ENCODE results near the gene RANBP1. TPM values are rescaled to one million over a fixed set of nuclear protein-coding genes. Genes with fewer than 3 reads are reported as not detected.

RANBP1 gene
- total and polyA plus RNA-seq, 2 of the 4 experiments (the other 2 are of a cell fraction) = 173 to 376 TPM

DNA sequence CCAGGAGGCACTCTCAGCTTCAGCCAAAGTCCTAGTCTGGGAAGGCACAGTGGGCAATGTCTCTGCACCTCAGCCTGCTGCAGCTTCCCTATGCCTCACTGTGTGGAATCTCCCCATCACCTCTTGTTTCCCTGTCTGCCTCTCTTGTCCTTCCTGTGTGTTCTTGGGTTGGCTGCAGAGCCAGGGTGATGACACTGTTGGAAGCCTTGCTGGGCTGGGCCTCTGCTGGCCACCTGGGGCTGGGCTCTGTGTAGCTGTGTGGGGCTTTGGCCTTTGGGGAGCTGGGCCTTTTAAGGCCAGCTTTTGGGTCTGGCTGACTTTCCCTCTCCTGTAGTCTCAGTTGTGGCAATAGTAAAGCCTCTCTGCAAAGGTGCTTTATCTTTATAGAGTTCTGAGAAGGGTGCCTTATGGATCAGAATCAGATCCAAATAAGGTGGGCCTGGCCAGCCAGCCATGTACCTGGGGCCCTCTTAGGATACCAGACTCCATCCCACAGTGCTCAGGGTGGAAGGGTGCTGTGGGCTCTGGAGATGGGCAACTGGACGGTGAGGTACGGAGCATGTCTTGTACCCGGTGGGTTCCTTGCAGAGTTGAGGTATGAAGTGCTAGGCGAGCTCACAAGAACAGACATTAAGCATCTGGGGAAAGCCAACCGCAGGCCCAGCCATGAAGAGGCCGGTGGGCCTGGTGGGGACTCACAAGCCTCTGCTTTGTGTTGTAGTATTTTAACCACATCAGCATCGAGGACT lies 10.3 kb upstream of the RANBP1 start:
- Histone ChIP-seq H2AK5ac (ENCODE audit: low read depth, low read length) (no peak overlapping the region), H2BK120ac (ENCODE audit: low read depth, low read length) (no peak overlapping the region), H3K9me1 (ENCODE audit: insufficient read depth, low read length) (no peaks in the 10 kb centered on the region), H4K91ac (ENCODE audit: insufficient read depth, low read depth, low read length) (no peak overlapping the region), H2AK9ac (replicated peaks; ENCODE audit: low read depth, low read length, poor library complexity) (peak overlapping the region; percentile 53), H3K4ac (ENCODE audit: low read depth, low read length) (no peak overlapping the region), H3K79me1 (ENCODE audit: low read depth in 1 of 2, low read length in 2 of 2) (peaks cover 17 to 56% of the 10 kb centered on the region in 2 experiments), H2BK20ac (ENCODE audit: low read depth, low read length) (no peak overlapping the region), H2BK15ac (ENCODE audit: low read depth, low read length) (no peak overlapping the region), H2AFZ (replicated peaks; ENCODE audit: low read length, poor library complexity) (peak overlapping the region; percentile 21), H3K23ac (ENCODE audit: low read depth, low read length) (no peak overlapping the region), H3K4me3 (ENCODE audit: insufficient read depth, low read depth, low read length) (no peak overlapping the region), H3K27ac (ENCODE audit: insufficient read depth, low read length) (no peak overlapping the region), H3K14ac (replicated peaks; ENCODE audit: low read depth, low read length) (no peak overlapping the region), H3K4me1 (ENCODE audit: control insufficient read depth, insufficient read depth, low read length) (no peaks in the 10 kb centered on the region), H2BK5ac (ENCODE audit: low read depth, low read length, poor library complexity, severe bottlenecking) (no peak overlapping the region), H3K36me3 (ENCODE audit: control insufficient read depth, insufficient read depth, low read length) (peaks cover 76% of the 10 kb centered on the region), H4K8ac (ENCODE audit: low read depth in 2 of 2, low read length in 2 of 2) (no peak overlapping the region), H3K18ac (ENCODE audit: low read depth, low read length) (no peak overlapping the region), H3K56ac (ENCODE audit: extremely low read depth, insufficient read depth, low read length) (no peak overlapping the region), H3K4me2 (ENCODE audit: low read depth, low read length) (no peak overlapping the region), H3K9ac (ENCODE audit: low read depth, low read length) (no peak overlapping the region), H3K9me3 (ENCODE audit: control insufficient read depth, insufficient read depth, low read length) (no peaks in the 10 kb centered on the region), H3K27me3 (ENCODE audit: control insufficient read depth, insufficient read depth, low read length) (no peaks in the 10 kb centered on the region), H4K5ac (ENCODE audit: low read depth, low read length) (no peak overlapping the region), H4K20me1 (ENCODE audit: insufficient read depth, low read length) (peaks cover 54% of the 10 kb centered on the region)
- CTCF ChIA-PET = no interaction called here
- dilution Hi-C loops (cut with HindIII; ENCODE audit: low sequenced_read_pairs, unreplicated experiment) (no loop called here), in situ Hi-C loops (cut with MboI; ENCODE audit: low sequenced_read_pairs) (no loop called here), intact Hi-C loops (cut with micrococcal nuclease) (no loop called here)
- TF ChIP-seq CEBPB (IDR thresholded peaks at IDR 0.05; ENCODE audit: low read depth, low read length) (no peak), RFX5 (IDR thresholded peaks at IDR 0.05; ENCODE audit: low read depth, low read length) (no peak), MAZ (IDR thresholded peaks at IDR 0.05; ENCODE audit: borderline replicate concordance, low read depth, low read length) (no peak), MXI1 (IDR thresholded peaks at IDR 0.05; ENCODE audit: borderline replicate concordance, low read depth, low read length) (no peak), SMC3 (IDR thresholded peaks at IDR 0.05; ENCODE audit: low read depth, low read length) (no peak), RCOR1 (IDR thresholded peaks at IDR 0.05; ENCODE audit: insufficient replicate concordance, low read length) (no peak), MAFK (IDR thresholded peaks at IDR 0.05; ENCODE audit: low read depth, low read length) (no peak), POLR2A (IDR thresholded peaks at IDR 0.05; ENCODE audit: low read depth, low read length) (no peak), BHLHE40 (IDR thresholded peaks at IDR 0.05; ENCODE audit: low read depth, low read length) (no peak), RAD21 (IDR thresholded peaks at IDR 0.05; ENCODE audit: low read length) (no peak), CHD1 (IDR thresholded peaks at IDR 0.05; ENCODE audit: low read depth, low read length) (no peak), NFE2L2 (IDR thresholded peaks at IDR 0.05; ENCODE audit: low read depth, low read length) (no peak), FOS (IDR thresholded peaks at IDR 0.05; ENCODE audit: low read depth, low read length) (no peak)
- TF ChIP-seq, protein P1, sequence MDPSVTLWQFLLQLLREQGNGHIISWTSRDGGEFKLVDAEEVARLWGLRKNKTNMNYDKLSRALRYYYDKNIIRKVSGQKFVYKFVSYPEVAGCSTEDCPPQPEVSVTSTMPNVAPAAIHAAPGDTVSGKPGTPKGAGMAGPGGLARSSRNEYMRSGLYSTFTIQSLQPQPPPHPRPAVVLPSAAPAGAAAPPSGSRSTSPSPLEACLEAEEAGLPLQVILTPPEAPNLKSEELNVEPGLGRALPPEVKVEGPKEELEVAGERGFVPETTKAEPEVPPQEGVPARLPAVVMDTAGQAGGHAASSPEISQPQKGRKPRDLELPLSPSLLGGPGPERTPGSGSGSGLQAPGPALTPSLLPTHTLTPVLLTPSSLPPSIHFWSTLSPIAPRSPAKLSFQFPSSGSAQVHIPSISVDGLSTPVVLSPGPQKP (IDR thresholded peaks at IDR 0.05; ENCODE audit: borderline replicate concordance, low read depth, low read length) = no peak
- TF ChIP-seq, protein P2, sequence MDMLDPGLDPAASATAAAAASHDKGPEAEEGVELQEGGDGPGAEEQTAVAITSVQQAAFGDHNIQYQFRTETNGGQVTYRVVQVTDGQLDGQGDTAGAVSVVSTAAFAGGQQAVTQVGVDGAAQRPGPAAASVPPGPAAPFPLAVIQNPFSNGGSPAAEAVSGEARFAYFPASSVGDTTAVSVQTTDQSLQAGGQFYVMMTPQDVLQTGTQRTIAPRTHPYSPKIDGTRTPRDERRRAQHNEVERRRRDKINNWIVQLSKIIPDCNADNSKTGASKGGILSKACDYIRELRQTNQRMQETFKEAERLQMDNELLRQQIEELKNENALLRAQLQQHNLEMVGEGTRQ (IDR thresholded peaks at IDR 0.05; ENCODE audit: low read depth, low read length) = no peak
- 100% methylated on average over 4 of the region's 7 CpGs; no CpG with 5 or more reads in 1 of the 2 experiments for WGBS, 2 experiments (ENCODE audit: extremely low coverage in 2 of 2, insufficient read length in 1 of 2)
- BruUV-seq (replicated peaks) = no TSS peak
- POLR2A ChIA-PET (ENCODE audit: unreplicated experiment) = no interaction called here
- no peak for DNase-seq
- ATAC-seq (ENCODE audit: low read depth) = no peak

Measured in IMR-90 (cell line).